ENCODE results near the gene HASPIN. TPM values are rescaled to one million over a fixed set of nuclear protein-coding genes. Genes with fewer than 3 reads are reported as not detected.
A peak's percentile ranks its signal among the peaks of the same experiment; 100 is the strongest.

HASPIN gene
- total and polyA plus RNA-seq, 9 of the 15 experiments (the other 6 are each of a cell fraction or from before 2014, with no cell fraction given) = 0.81 to 13.5 (median 9.9) TPM

- TF ChIP-seq, protein P1, sequence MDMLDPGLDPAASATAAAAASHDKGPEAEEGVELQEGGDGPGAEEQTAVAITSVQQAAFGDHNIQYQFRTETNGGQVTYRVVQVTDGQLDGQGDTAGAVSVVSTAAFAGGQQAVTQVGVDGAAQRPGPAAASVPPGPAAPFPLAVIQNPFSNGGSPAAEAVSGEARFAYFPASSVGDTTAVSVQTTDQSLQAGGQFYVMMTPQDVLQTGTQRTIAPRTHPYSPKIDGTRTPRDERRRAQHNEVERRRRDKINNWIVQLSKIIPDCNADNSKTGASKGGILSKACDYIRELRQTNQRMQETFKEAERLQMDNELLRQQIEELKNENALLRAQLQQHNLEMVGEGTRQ (CRISPR knock-in tag; IDR thresholded peaks at IDR 0.05) = peak; percentile 83
- TF ChIP-seq KDM2B (CRISPR knock-in tag; IDR thresholded peaks at IDR 0.05) (no peak), TAF1 (IDR thresholded peaks at IDR 0.05; ENCODE audit: control insufficient read depth, extremely low read depth, insufficient read depth, low read length, severe bottlenecking) (peak; percentile 38), RBFOX2 (IDR thresholded peaks at IDR 0.05; ENCODE audit: low read depth, low read length) (peak; percentile 81), ZNF436 (CRISPR knock-in tag; IDR thresholded peaks at IDR 0.05) (no peak), FOS (IDR thresholded peaks at IDR 0.05; ENCODE audit: extremely low read depth, insufficient read length) (no peak), SUPT5H (IDR thresholded peaks at IDR 0.05) (peak; percentile 66), PHF20 (IDR thresholded peaks at IDR 0.05; ENCODE audit: partially characterized antibody) (peak; percentile 68), KLF10 (CRISPR knock-in tag; IDR thresholded peaks at IDR 0.05) (no peak), CXXC5 (CRISPR knock-in tag; IDR thresholded peaks at IDR 0.05) (peak; percentile 27; the same call in 1 of the 2 replicates), MAZ (CRISPR knock-in tag; conservative IDR thresholded peaks at IDR 0.05 in 1 of 2, IDR thresholded peaks at IDR 0.05 in 1 of 2) (peak in 1 of 2 experiments; percentile 55; a peak in 1 of 4 replicates), PKNOX1 (IDR thresholded peaks at IDR 0.05) (no peak), POLR2G (IDR thresholded peaks at IDR 0.05; ENCODE audit: low read depth, low read length) (peak; percentile 88), SP1 (CRISPR knock-in tag; IDR thresholded peaks at IDR 0.05) (peak; percentile 54; the same call in 1 of the 2 replicates), PHF8 (IDR thresholded peaks at IDR 0.05; ENCODE audit: borderline replicate concordance, low read length) (peak; percentile 74; the same call in 1 of the 2 replicates)
- TF ChIP-seq, protein P2, sequence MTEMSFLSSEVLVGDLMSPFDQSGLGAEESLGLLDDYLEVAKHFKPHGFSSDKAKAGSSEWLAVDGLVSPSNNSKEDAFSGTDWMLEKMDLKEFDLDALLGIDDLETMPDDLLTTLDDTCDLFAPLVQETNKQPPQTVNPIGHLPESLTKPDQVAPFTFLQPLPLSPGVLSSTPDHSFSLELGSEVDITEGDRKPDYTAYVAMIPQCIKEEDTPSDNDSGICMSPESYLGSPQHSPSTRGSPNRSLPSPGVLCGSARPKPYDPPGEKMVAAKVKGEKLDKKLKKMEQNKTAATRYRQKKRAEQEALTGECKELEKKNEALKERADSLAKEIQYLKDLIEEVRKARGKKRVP (CRISPR knock-in tag; IDR thresholded peaks at IDR 0.05) = no peak
- TF ChIP-seq, protein P3, sequence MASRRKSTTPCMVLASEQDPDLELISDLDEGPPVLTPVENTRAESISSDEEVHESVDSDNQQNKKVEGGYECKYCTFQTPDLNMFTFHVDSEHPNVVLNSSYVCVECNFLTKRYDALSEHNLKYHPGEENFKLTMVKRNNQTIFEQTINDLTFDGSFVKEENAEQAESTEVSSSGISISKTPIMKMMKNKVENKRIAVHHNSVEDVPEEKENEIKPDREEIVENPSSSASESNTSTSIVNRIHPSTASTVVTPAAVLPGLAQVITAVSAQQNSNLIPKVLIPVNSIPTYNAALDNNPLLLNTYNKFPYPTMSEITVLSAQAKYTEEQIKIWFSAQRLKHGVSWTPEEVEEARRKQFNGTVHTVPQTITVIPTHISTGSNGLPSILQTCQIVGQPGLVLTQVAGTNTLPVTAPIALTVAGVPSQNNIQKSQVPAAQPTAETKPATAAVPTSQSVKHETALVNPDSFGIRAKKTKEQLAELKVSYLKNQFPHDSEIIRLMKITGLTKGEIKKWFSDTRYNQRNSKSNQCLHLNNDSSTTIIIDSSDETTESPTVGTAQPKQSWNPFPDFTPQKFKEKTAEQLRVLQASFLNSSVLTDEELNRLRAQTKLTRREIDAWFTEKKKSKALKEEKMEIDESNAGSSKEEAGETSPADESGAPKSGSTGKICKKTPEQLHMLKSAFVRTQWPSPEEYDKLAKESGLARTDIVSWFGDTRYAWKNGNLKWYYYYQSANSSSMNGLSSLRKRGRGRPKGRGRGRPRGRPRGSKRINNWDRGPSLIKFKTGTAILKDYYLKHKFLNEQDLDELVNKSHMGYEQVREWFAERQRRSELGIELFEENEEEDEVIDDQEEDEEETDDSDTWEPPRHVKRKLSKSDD (conservative IDR thresholded peaks at IDR 0.05; ENCODE audit: low read length) = no peak
- TF ChIP-seq, protein P4, sequence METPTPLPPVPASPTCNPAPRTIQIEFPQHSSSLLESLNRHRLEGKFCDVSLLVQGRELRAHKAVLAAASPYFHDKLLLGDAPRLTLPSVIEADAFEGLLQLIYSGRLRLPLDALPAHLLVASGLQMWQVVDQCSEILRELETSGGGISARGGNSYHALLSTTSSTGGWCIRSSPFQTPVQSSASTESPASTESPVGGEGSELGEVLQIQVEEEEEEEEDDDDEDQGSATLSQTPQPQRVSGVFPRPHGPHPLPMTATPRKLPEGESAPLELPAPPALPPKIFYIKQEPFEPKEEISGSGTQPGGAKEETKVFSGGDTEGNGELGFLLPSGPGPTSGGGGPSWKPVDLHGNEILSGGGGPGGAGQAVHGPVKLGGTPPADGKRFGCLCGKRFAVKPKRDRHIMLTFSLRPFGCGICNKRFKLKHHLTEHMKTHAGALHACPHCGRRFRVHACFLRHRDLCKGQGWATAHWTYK (CRISPR knock-in tag; IDR thresholded peaks at IDR 0.05) = peak; percentile 62; the same call in 1 of the 2 replicates
Observed at GRCh38 chr17:3754458-3755334, 31.0 kb downstream of the HASPIN start (continued).
